22Rv1 (cell line): ENCODE data around the gene TNN.

Experiments used
- CTCF ChIP-seq: fragments of 450-650 bp; IDR thresholded peaks from 2 replicates; pipeline ENCODE4 v1.5.1; 2017; ENCODE audit warnings: mild to moderate bottlenecking
- ZFX ChIP-seq: fragments of 450-650 bp; IDR thresholded peaks from 2 replicates; pipeline ENCODE4 v1.6.1; 2017; ENCODE audit warnings: antibody characterized with exemption, borderline replicate concordance

- TF ChIP-seq CTCF (no peak), ZFX (no peak)
Observed at GRCh38 chr1:175178056-175178455, 110.4 kb downstream of the TNN start.
